GM23248 (cell line): ENCODE results near the gene GRID2. TPM values are rescaled to one million over a fixed set of nuclear protein-coding genes. Genes with fewer than 3 reads are reported as not detected.

Experiments
- DNase-seq: peaks from one replicate; pipeline ENCODE4 v3.0.0-alpha.2; 2015
- H2AFZ ChIP-seq: fragments of 200-600 bp; sonication (generic); 2 replicates; pipeline ENCODE4 v1.6.1; 2016; ENCODE audit warnings: antibody characterized with exemption
- H3F3A ChIP-seq: fragments of 200-600 bp; sonication (generic); 2 replicates; pipeline ENCODE4 v1.6.1; 2016; ENCODE audit warnings: mild to moderate bottlenecking, antibody characterized with exemption, mixed run types; ENCODE audit not compliant: insufficient read depth
- H3K27ac ChIP-seq: fragments of 200-600 bp; sonication (generic); 2 replicates; pipeline ENCODE4 v1.5.1; 2016; ENCODE audit warnings: mild to moderate bottlenecking
- H3K27me3 ChIP-seq: fragments of 200-600 bp; sonication (generic); replicated peaks from 2 replicates; pipeline ENCODE4 v1.6.1; 2016; ENCODE audit warnings: mild to moderate bottlenecking; ENCODE audit not compliant: insufficient read depth
- H3K36me3 ChIP-seq: fragments of 200-600 bp; sonication (generic); 2 replicates; pipeline ENCODE4 v1.6.1; 2016; ENCODE audit warnings: low read depth, mild to moderate bottlenecking
- H3K4me1 ChIP-seq: fragments of 200-600 bp; sonication (generic); 2 replicates; pipeline ENCODE4 v1.6.1; 2016; ENCODE audit warnings: mild to moderate bottlenecking; ENCODE audit not compliant: insufficient read depth
- H3K4me2 ChIP-seq: fragments of 200-600 bp; sonication (generic); one replicate; pipeline ENCODE4 v1.6.1; 2016; ENCODE audit warnings: mild to moderate bottlenecking; ENCODE audit not compliant: unreplicated experiment
- H3K4me3 ChIP-seq: fragments of 200-600 bp; sonication (generic); 2 replicates; pipeline ENCODE4 v1.5.1; 2016; ENCODE audit warnings: mild to moderate bottlenecking
- H3K79me2 ChIP-seq: fragments of 200-600 bp; sonication (generic); 2 replicates; pipeline ENCODE4 v1.6.1; 2016; ENCODE audit warnings: mild to moderate bottlenecking; ENCODE audit not compliant: insufficient read depth
- H3K9ac ChIP-seq: fragments of 200-600 bp; sonication (generic); 2 replicates; pipeline ENCODE4 v1.6.1; 2016; ENCODE audit warnings: mild to moderate bottlenecking
- H3K9me2 ChIP-seq: fragments of 200-600 bp; sonication (generic); 2 replicates; pipeline ENCODE4 v1.6.1; 2016; ENCODE audit warnings: mixed run types, mild to moderate bottlenecking, moderate library complexity; ENCODE audit not compliant: insufficient read depth
- H3K9me3 ChIP-seq: fragments of 200-600 bp; sonication (generic); one replicate; pipeline ENCODE4 v1.6.1; 2017; ENCODE audit warnings: low read depth
- H4K20me1 ChIP-seq: fragments of 200-600 bp; sonication (generic); 2 replicates; pipeline ENCODE4 v1.6.0; 2016; ENCODE audit not compliant: insufficient read depth
- EZH2 ChIP-seq: fragments of 200-600 bp; sonication (generic); IDR thresholded peaks from 2 replicates; pipeline ENCODE4 v1.6.1; 2018; ENCODE audit warnings: antibody characterized with exemption, mild to moderate bottlenecking; ENCODE audit not compliant: insufficient read depth, poor library complexity, severe bottlenecking
- EZH2phosphoT487 ChIP-seq: fragments of 200-600 bp; sonication (generic); IDR thresholded peaks from 2 replicates; pipeline ENCODE4 v1.6.1; 2018; ENCODE audit warnings: antibody characterized with exemption, moderate library complexity, mild to moderate bottlenecking, low read depth; ENCODE audit not compliant: insufficient read depth
- WGBS, 2 experiments: methylation state at CpG; one replicate each; pipeline ENCODE4 v1.1.6; 2015 to 2017; ENCODE audit warnings: low lambda C conversion rate in 2 of 2, low coverage in 1 of 2; ENCODE audit errors: missing lambda C conversion rate in 2 of 2; 5-methylcytosine and 5-hydroxymethylcytosine counted together
- in situ Hi-C: fragments of 300-500 bp; cut with MboI; formaldehyde crosslinking; loops from 2 replicates; pipeline ENCODE4 v1.15.0; 2020
- polyA plus RNA-seq: library from polyadenylated mRNA; unstranded; fragments of >200 nt; fragmentation: Nextera tagmentation; extraction: Ambion mirVana; gene quantifications from 2 replicates; pipeline ENCODE4 v1.2.1, GENCODE V29; 2016
- total RNA-seq: library from RNA; depleted of rRNA; stranded (reverse); fragments of >200 nt; shearing (Covaris generic); gene quantifications from 2 replicates; pipeline ENCODE4 v1.2.3, GENCODE V29; 2014

Gene GRID2
- total and polyA plus RNA-seq, 2 experiments from 2014 or later: not detected

- TF ChIP-seq EZH2 (no peak), EZH2phosphoT487 (no peak)
- Histone ChIP-seq H3K9me3 (no peaks in the 10 kb centered on the region), H4K20me1 (no peaks in the 10 kb centered on the region), H3K27ac (no peak overlapping the region), H3K36me3 (no peaks in the 10 kb centered on the region), H3K9ac (no peak overlapping the region), H3K4me1 (no peaks in the 10 kb centered on the region), H3F3A (no peaks in the 10 kb centered on the region), H2AFZ (no peak overlapping the region), H3K27me3 (no peaks in the 10 kb centered on the region), H3K4me3 (no peak overlapping the region), H3K79me2 (no peaks in the 10 kb centered on the region), H3K4me2 (no peak overlapping the region), H3K9me2 (no peaks in the 10 kb centered on the region)
- WGBS, 2 experiments: 82 to 84% methylated on average over 1 of the region's 1 CpG
- no peak for DNase-seq
- in situ Hi-C loops: no loop called here
Observed at GRCh38 chr4:92872604-92873003, 568.8 kb downstream of the GRID2 start.

- H3K9me3 ChIP-seq: no peaks in the 10 kb centered on the region
- no peak overlapping the region for H2AFZ ChIP-seq
- no peak overlapping the region for H3K9ac ChIP-seq
- in situ Hi-C loops: no loop called here
- H3K4me2 ChIP-seq: no peak overlapping the region
- H3K27ac ChIP-seq: no peak overlapping the region
- no peaks in the 10 kb centered on the region for H3F3A ChIP-seq
- H4K20me1 ChIP-seq: no peaks in the 10 kb centered on the region
- 0% methylated on average over 1 of the region's 1 CpG for WGBS, 2 experiments
- H3K27me3 ChIP-seq: no peaks in the 10 kb centered on the region
- DNase-seq: no peak
- H3K4me1 ChIP-seq: no peaks in the 10 kb centered on the region
- no peak overlapping the region for H3K4me3 ChIP-seq
- no peaks in the 10 kb centered on the region for H3K9me2 ChIP-seq
- H3K79me2 ChIP-seq: no peaks in the 10 kb centered on the region
- TF ChIP-seq EZH2: no peak
- no peak for TF ChIP-seq EZH2phosphoT487
- no peaks in the 10 kb centered on the region for H3K36me3 ChIP-seq
Observed at GRCh38 chr4:92885632-92886031, 581.9 kb downstream of the GRID2 start.

- H3K9me3 ChIP-seq: no peaks in the 10 kb centered on the region
- no peak overlapping the region for H3K27ac ChIP-seq
- H3K27me3 ChIP-seq: no peaks in the 10 kb centered on the region
- H3K4me1 ChIP-seq: no peaks in the 10 kb centered on the region
- no peak overlapping the region for H2AFZ ChIP-seq
- no peaks in the 10 kb centered on the region for H3F3A ChIP-seq
- no peak for DNase-seq
- no peak overlapping the region for H3K9ac ChIP-seq
- H3K36me3 ChIP-seq: no peaks in the 10 kb centered on the region
- no peaks in the 10 kb centered on the region for H3K79me2 ChIP-seq
- TF ChIP-seq EZH2 (no peak), EZH2phosphoT487 (no peak)
- no peak overlapping the region for H3K4me3 ChIP-seq
- no peaks in the 10 kb centered on the region for H4K20me1 ChIP-seq
- in situ Hi-C loops: no loop called here
- 60 to 63% methylated on average over 2 of the region's 2 CpGs for WGBS, 2 experiments
- no peak overlapping the region for H3K4me2 ChIP-seq
- no peaks in the 10 kb centered on the region for H3K9me2 ChIP-seq
Observed at GRCh38 chr4:92952426-92952825, 648.7 kb downstream of the GRID2 start.

- in situ Hi-C loops: no loop called here
- no peak for TF ChIP-seq EZH2phosphoT487
- no peak for TF ChIP-seq EZH2
- H3K79me2 ChIP-seq: no peaks in the 10 kb centered on the region
- H4K20me1 ChIP-seq: no peaks in the 10 kb centered on the region
- DNase-seq: no peak
- no peaks in the 10 kb centered on the region for H3K36me3 ChIP-seq
- no peak overlapping the region for H3K9ac ChIP-seq
- H3K9me2 ChIP-seq: no peaks in the 10 kb centered on the region
- no peaks in the 10 kb centered on the region for H3K9me3 ChIP-seq
- WGBS, 2 experiments: 56 to 62% methylated on average over 3 of the region's 3 CpGs
- no peaks in the 10 kb centered on the region for H3K4me1 ChIP-seq
- no peak overlapping the region for H3K4me2 ChIP-seq
- no peaks in the 10 kb centered on the region for H3F3A ChIP-seq
- no peak overlapping the region for H2AFZ ChIP-seq
- no peak overlapping the region for H3K27ac ChIP-seq
- H3K27me3 ChIP-seq: no peaks in the 10 kb centered on the region
- no peak overlapping the region for H3K4me3 ChIP-seq
Observed at GRCh38 chr4:92952897-92953296, 649.1 kb downstream of the GRID2 start.

GRCh38 chr4:92953462-92953861 lies 649.7 kb downstream of the GRID2 start:
- WGBS, 2 experiments: 11 to 12% methylated on average over 3 of the region's 3 CpGs
- no peak for DNase-seq
- in situ Hi-C loops: no loop called here

More at GRCh38 chr4:92953462-92953861, 649.7 kb downstream of the GRID2 start:
- TF ChIP-seq EZH2: no peak
- H3K4me3 ChIP-seq: no peak overlapping the region
- no peak overlapping the region for H3K27ac ChIP-seq
- no peaks in the 10 kb centered on the region for H4K20me1 ChIP-seq
- H3K9me2 ChIP-seq: no peaks in the 10 kb centered on the region
- no peaks in the 10 kb centered on the region for H3K36me3 ChIP-seq
- no peak overlapping the region for H2AFZ ChIP-seq
- no peaks in the 10 kb centered on the region for H3K27me3 ChIP-seq
- H3K4me1 ChIP-seq: no peaks in the 10 kb centered on the region
- no peaks in the 10 kb centered on the region for H3K79me2 ChIP-seq
- no peaks in the 10 kb centered on the region for H3F3A ChIP-seq
- H3K9ac ChIP-seq: no peak overlapping the region
- no peak overlapping the region for H3K4me2 ChIP-seq
- no peaks in the 10 kb centered on the region for H3K9me3 ChIP-seq
